Stimulated activated CD8-positive, alpha-beta memory T cell treated with anti-CD3 and anti-CD28 coated beads, Interleukin-7, amount 100 ng/mL, for 1 hour (primary cell): ENCODE results near the gene TPD52L1.
"Not testable (repeated sequence)": the region's sequence is repeated elsewhere in the genome, so short reads cannot be mapped to it uniquely, and the experiment has no call there.

ENCODE experiments used
- DNase-seq, 2 donors: peaks; one replicate each; pipeline ENCODE4 v3.0.0-alpha.2; 2020; ENCODE audit warnings: low read depth in 2 of 2

TPD52L1 gene, protein sequence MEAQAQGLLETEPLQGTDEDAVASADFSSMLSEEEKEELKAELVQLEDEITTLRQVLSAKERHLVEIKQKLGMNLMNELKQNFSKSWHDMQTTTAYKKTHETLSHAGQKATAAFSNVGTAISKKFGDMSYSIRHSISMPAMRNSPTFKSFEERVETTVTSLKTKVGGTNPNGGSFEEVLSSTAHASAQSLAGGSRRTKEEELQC

DNA sequence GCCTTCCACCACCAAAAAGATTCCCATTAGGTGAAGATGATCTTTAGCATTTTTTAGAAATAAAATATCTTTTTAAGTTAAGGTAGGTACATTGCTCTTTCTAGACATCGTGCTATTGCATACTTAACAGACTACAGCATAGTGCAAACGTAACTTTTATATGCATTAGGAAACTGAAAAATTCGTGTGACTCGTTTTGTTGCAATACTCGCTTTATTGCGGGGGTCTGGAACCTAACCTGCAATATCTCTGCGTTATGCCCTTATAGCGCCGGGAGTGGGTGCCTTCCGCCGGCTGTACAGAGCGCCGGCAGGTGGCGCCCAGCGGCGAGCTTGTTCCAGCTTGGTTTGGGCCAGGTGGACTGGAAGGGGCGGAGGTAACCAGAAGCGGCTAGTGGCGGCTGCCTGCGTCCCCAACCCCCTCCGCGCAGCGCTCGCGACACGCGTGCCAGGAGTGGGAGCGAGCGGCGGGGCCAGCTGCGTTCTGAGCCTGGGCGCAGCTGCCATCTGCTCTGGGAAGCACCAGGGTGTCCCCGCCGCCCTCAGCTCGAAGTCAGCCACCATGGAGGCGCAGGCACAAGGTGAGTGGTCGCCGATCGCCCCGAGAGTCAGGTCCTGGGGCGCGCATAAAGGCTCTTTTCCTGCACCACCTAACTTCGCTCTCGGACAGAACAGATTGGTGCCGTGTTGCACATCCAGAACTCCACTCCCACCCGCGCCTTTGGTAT lies at the start of gene TPD52L1:
TSS of gene TPD52L1 (plus strand) at position 383 of the 727 bp plus-strand sequence. CDS start at position 562, 179 bp downstream.
- peak; percentile 2 to 16 for DNase-seq

DNA sequence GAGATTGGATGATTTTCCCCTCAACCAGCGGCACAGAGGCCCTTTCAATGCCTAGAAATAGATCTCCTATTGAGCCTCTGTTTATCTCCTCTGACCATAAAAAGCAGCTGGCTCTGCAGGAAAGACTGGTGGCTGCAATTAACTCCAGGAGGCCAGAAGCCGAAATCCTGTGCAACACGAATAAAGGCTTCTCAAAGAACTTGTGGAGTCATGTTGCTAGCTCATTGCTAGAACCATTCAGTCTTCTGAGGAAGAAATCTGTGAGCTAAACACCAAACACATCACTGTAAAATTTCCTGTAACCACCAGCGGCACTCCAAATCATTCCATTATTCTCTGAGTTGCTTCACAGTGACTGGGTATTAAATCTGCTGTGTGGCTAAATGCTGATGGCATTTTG lies 49.1 kb upstream of the TPD52L1 start:
- no peak for DNase-seq

DNA sequence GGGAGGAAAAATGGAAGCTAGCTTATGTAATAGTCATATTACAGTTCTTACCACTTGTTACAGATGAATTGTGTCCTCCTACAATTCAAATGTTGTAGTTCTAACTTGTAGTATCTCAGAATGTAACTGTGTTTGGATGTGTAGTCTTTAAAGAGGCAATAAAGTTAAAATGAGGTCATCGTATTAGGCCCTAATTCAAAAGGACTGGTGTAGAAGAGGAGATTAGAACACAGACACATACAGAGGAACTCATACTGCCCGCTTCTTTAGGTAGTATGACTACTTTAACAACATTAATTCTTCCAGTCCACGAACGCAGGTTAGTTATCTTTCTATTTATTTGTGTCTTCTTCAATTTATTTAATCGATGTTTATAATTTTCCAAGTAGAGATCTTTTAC lies 46.5 kb upstream of the TPD52L1 start:
- DNase-seq: no peak

DNA sequence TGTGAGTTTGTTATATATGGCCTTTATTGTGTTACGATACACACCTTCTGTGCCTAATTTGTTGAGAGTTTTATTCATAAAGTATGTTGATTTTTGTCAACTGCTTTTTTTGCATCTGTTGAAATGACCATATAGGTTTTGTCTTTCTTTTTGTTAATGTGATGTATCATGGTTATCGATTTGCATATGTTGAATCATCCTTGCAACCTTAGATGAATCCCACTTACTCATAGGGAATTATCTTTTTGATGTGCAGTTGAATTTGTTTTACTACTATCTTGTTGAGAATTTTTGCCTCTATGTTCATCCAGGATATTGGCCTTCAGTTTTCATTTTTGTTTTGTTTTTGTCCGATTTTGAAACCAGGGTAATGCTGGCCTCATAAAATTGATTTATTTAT lies 45.7 kb upstream of the TPD52L1 start:
- DNase-seq: no peak

DNA sequence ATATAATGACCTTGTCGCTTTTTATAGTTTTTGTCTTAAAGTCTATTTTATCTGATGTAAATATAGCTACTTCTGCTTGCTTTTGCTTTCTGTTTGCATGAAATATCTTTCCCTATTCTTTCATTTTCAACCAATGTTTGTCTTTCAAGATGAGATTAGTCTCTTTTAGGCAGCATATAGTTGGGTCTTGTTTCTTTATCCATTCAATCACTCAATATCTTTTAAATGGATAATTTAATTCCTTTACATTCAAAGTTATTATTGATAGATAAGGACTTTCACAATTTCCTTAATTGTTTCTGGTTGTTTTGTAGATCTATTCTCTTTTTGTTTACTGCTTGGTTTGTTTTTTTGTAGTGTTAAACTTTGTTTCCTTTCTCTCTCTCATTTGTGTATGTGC lies 43.5 kb upstream of the TPD52L1 start:
- DNase-seq: no peak

DNA sequence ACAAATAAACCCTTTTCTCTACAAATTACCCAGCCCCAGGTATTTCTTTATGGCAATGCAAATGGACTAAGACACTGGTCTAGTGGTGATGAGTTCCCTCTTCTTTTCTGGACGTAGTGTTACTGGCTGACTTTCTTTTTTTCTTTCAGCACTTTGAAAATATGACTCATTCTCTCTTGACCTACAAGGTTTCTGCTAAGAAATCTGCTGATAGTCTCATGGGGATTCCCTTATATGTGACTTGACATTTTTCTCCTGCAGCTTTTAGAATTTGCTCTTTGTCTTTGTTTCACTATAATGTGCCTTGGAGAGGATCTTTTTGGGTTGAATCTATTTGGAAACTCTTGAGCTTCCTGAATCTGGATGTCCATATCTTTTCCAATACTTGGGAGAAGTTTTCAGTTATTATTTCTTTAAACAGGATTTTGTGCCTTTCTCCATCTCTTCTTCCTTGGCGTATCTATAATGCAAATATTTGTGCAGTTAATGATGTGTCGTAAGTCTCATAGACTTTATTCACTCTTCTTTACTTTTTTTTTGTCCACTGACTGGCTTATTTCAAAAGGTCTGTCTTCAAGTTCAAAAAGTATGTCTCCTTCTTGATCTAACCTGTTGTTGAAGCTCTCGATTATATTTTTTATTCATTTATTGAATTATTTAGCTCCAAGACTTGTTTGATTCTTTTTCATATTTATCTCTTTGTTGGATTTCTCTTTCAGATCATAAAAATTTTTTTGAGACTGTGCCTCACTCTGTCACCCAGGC lies 42.2 kb upstream of the TPD52L1 start:
- no peak for DNase-seq

DNA sequence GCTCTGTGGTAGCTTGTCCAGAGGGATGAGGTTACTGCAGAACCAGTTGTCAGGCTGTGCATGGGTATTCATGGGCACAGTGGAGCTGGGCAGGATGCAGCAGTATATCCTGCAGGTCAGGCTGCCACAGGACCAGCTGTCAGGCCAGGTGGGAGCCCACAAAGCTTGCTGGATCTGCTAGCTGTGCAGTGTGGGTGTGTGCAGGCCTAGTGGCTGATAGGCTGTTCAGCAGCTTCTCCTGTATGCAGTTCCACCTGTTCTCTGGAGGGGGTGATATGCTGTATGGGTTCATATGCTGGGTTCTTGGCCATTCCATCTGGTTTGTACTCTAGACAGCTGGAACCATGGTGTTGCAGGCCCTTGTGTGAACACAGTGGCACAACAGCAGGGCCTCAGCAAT lies 40.6 kb upstream of the TPD52L1 start:
- no peak for DNase-seq

DNA sequence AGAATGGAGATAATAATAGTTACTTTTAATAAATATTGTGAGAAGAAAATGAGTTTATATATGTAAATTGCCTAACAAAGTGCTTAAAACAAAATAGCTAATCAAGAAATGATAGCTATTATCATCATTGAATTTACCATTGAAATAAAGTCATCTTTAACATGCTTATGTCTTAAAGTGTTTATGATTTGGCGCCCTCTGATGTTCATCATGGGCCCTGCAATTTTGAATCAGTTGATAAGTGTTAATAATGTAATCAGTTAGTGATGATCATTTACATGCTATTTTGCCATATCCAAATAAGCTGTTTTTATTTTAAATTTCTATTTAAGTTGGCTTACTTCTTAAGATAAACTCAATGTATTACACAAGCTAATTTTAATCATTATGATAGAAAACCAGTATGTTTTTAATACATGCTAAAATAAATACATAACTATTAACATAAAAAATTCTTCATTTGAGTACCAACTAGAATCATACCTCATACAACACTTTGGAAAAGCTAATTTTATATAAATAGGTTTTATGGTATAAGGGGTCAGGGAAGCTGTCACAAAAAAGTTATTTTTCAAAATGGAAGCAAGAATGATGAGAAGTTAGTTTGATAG lies 39.2 kb upstream of the TPD52L1 start:
- DNase-seq: peak in 1 of 2 donors; percentile 17

DNA sequence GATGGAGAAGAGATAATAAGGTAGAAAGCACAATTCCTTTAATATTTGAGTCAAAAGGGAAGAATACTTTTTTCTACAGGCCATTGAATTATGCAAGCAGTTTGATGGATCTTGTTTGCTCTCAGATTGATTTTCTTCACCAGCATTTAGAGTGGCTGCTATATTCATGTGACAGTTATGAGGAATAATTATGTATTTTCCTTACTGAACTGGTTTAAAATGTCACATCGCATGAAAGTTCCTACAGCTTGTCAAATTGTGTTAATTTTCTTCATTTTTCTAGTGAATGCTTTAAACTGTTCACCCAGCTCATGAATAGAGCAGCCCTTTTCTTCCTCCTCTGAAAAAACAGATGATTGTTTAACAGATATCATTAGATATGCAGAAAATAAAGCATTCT lies 37.4 kb upstream of the TPD52L1 start:
- no peak for DNase-seq

DNA sequence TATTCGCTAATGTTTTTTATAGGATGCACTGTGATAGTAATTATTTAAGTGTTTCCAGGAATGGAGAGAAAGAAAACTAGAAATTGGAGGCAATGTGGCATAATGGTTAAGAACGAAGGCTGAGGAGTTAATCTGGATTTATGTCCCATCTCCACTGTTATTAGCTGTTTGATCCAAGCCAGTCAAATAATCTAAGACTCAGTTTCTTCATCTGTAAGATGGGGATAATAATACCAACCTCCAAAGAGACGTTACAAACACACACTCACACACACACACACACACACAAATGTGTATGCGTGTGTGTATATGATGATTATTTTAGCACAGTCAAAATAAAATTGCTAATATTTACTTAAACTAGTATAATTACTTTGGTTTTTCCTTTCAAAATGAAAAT lies 36.9 kb upstream of the TPD52L1 start:
- DNase-seq: no peak

DNA sequence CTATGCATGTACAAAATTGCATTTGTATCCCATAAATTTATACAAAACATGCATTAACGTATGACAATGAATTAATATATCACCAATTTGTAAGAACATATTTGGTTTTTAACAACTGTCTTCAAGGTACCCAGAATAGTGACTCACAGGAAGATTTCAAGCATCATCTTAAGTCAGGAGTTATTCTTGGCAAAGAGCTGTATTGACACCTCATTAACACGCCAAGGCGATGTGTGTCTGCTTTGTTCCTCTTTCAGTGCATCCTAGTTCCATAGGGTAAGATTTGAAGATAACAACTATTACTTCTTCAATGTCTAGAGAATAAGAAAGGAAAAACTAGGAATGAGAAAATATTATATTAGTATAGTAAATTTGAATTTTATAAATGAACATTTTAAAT lies 35.8 kb upstream of the TPD52L1 start:
- no peak for DNase-seq

DNA sequence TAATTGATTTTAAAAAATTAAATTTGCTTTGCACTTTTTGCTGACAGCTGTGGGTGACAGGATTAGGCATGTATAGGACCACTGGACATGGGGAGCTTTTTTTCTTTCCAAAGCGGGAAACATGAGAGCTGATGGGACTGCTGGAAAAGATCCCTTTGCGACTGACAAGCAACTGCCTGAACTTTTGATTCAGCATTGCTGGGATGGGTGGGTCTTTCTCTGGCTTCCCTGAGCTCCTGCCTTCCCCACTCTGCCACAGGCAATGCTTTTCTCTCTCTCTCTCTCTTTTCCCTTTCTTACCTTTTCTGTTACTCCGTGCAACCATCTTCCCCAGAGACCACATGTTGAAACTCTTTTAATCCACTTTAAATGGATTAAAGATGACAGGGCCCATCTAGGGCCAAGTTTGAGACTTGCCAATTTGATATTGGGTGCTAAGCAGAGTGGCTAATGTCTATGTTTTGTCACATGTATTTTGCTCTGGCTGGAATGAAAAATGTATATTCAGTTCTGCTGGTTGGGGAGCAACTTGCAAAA lies 33.5 kb upstream of the TPD52L1 start:
- DNase-seq: no peak

DNA sequence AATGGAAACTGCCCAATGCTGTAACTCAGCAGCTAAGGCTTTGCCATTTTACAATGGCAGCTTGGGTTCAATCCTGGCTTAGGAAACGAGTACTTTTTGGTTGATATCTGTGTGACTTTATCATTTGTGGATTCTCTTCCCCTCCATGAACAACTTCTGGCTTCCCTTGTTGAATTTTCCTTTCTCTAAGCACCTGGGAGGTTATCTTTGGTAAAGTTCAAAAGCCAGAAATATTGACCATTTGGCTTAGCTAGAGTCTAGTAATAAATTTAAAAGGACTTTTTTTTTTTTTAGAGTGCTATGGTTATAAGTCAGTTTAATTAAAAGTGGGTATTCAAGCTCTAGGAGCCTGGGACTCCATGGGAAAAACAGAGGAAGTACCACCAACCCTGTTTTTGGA lies 31.7 kb upstream of the TPD52L1 start:
- DNase-seq: no peak

DNA sequence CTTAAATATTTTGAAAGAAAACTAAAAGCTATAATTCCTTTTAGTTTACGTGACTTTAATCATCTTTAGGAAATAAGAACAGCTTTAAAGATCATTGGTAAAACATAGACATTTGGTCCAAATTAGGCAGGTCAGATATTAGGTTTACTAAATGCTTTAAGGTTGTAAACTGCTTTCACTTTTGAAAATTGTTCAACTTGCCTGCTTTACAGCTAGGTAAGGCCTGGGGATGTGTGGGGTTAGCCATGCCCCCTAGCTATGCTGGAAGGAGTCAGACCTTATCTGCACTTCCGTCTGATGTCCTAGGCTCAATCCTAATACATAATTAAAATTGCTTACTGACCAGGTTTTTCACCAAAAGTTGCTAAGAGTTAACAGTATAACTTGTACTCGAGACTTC lies 30.5 kb upstream of the TPD52L1 start:
- no peak for DNase-seq

DNA sequence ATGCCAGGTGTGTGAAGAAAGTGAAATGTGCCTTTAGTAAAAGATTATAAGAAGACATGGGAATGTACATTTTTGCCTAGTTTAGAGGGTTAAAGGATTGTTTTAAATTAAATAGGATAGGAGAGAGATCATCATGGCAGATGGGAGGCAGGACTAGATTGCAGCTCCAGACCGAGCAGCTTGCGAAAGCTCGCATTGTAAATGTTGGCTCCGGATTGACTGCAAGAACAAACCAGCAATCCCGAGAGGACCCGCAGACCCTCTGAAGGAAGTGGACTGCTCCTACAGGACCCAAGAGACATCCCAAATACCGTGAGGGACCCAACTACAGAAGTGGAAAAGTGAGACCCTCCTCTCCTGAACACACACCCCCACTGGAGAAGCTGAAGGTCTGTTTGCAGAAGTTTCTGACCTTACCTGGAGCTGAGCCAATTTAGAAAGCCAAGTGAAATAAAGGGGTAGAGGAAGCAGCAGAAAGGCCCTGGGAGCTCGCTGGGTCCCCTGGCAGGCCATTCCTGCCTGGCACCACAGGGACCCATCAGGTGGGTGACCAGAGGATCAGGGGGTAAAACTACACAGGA lies 30.0 kb upstream of the TPD52L1 start:
- DNase-seq: no peak

DNA sequence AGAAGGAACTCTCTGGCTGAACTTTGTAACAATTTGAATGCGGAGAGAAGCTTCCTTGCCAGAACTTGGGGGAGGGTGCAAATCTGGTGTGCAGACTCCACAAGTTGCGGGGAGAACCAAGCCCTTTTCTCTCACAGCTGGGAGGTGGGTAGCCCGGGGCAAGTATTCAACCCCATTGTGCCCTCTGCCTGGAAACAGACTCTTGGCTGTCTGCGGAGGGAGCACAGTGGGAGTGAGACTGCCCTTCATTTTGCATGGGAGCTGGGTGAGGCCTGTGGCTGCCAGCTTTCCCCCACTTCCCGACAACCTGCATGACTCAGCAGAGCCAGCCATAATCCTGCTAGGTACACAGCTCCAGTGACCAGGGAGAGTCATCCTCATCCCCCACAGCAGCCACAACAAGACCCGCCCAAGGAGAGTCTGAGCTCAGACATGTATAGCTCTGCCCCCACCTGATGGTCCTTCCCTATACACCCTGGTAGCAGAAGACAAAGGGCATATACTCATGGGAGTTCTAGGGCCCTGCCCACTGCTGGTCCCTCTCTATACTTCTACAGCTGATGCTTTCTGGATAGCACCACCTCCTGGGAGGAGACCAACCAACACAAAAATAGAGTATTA lies 29.4 kb upstream of the TPD52L1 start:
- DNase-seq: no peak

DNA sequence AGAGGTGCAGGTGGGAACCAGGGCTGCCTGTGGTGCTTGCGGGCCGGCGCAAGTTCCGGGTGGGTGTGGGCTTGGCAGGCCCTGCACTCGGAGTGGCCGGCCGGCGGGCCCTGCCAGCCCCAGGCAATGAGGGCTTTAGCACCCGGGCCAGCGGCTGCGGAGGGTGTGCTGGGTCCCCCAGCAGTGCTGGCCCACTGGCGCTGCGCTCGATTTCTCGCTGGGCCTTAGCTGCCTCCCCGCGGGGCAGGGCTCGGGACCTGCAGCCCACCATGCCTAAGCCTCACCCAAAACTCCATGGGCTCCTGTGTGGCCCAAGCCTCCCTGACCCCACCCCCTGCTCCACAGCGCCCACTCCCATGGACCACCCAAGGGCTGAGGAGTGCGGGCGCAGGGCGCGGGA lies 27.7 kb upstream of the TPD52L1 start:
- DNase-seq: not testable (repeated sequence)

DNA sequence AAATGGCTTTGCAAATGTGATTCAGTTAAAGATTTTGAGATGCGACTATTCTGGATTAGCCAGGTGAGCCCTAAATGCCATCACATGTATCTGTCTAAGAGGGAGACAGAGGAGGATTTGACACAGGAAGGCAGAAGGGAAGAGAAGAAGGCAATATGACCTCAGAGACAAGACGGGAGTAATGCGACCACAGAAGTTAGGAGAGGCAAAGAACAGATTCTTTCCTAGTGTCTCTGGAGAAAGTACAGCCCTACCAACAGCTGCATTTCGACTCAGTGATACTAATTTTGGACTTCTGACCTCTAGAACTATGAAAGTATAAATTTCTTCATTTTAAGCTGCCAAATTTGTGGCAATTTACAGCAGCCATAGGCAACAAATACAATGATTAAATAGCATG lies 24.2 kb upstream of the TPD52L1 start:
- no peak for DNase-seq

DNA sequence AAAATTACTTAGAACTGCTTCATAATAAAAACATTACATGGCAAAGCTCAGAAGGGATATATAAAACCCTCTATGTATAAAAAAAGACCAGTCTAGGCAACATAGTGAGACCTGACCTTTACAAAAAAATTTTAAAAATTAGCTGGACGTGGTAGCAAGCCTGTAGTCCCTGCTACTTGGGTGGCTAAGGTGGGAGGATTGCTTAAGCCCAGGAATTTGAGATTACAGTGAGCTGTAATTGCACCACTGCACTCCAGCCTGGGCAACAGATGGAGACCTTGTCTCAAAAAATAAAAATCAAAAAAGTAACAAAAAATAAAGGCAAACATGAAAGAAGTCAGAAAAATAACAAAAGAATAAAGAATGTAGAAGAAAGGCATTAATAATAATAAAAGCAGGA lies 21.5 kb upstream of the TPD52L1 start:
- no peak for DNase-seq

DNA sequence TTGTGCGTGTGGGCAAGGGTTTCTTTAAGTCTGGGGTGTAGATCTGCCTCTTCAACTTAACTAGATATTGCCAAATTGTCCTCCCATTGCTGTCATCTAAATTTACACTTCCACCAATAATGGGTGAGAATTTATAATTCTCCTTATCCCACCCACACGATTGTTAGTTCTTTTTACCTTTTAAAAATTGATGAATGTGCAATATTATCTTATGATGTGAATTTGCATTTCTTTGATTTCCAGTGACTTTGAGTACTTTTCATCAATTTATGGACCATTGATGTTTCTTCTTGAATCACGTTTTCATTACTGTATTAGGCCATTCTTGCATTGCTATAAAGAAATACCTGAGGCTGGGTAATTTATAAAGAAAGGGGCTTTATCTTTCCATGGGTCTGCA lies 17.2 kb upstream of the TPD52L1 start:
- DNase-seq: no peak

DNA sequence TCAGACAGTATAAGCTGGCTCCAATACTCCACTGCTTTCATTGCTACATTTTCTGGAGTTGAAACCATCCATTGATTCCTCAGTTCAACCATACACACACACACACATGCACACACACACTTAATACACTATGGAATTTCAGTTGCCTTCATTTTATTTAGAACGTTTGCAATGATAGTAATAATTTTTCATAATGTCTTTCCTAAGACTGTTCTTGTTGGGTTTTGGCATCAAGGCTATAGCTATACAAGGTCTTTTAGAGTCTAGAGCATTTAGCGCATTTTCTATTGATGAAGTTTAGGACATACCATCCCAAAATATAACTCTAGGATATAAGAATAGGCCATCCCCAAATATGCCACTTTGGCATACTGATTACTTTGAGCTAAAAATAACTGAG lies 15.5 kb upstream of the TPD52L1 start:
- no peak for DNase-seq
